Parathyroid adenoma (tissue), 2 donors: Measurements from ENCODE around the gene KIF26A.
A peak's percentile ranks its signal among the peaks of the same experiment; 100 is the strongest.

Experiments
- H2AFZ ChIP-seq: fragments of 300-600 bp; sonication (generic); one replicate; pipeline ENCODE4 v1.7.0; 2017; ENCODE audit warnings: antibody characterized with exemption, mild to moderate bottlenecking
- H3K27ac ChIP-seq: fragments of 300-600 bp; sonication (generic); one replicate; pipeline ENCODE4 v1.7.0; 2017
- H3K27me3 ChIP-seq: fragments of 300-600 bp; sonication (generic); one replicate; pipeline ENCODE4 v1.7.0; 2017; ENCODE audit warnings: low read length; ENCODE audit not compliant: control insufficient read depth, insufficient read depth
- H3K36me3 ChIP-seq: fragments of 300-600 bp; sonication (generic); one replicate; pipeline ENCODE4 v1.7.0; 2017; ENCODE audit warnings: low read length; ENCODE audit not compliant: control insufficient read depth, insufficient read depth
- H3K4me1 ChIP-seq: fragments of 300-600 bp; sonication (generic); one replicate; pipeline ENCODE4 v1.7.0; 2017; ENCODE audit warnings: control low read depth
- H3K4me2 ChIP-seq: fragments of 300-600 bp; sonication (generic); one replicate; pipeline ENCODE4 v1.7.0; 2017; ENCODE audit warnings: low read length
- H3K4me3 ChIP-seq: fragments of 300-600 bp; sonication (generic); one replicate; pipeline ENCODE4 v1.7.0; 2017; ENCODE audit warnings: low read depth, low read length
- H3K79me2 ChIP-seq: fragments of 300-600 bp; sonication (generic); one replicate; pipeline ENCODE4 v1.7.0; 2017; ENCODE audit warnings: control low read depth
- H3K9ac ChIP-seq: fragments of 300-600 bp; sonication (generic); one replicate; pipeline ENCODE4 v1.7.0; 2017; ENCODE audit warnings: mild to moderate bottlenecking
- H3K9me3 ChIP-seq: fragments of 300-600 bp; sonication (generic); one replicate; pipeline ENCODE4 v1.7.0; 2017; ENCODE audit warnings: low read length; ENCODE audit not compliant: control insufficient read depth
- CTCF ChIP-seq: fragments of 300-600 bp; sonication (generic); IDR thresholded peaks from one replicate; pipeline ENCODE4 v1.7.0; 2017; ENCODE audit warnings: antibody characterized with exemption, mild to moderate bottlenecking
- donor health status: primary hyperparathyroidism.

KIF26A gene

GRCh38 chr14:104201496-104201895, 63.1 kb downstream of the KIF26A start:
- Histone ChIP-seq H3K27ac (no peak overlapping the region), H3K4me3 (no peak overlapping the region), H3K4me1 (no peaks in the 10 kb centered on the region), H3K9ac (no peak overlapping the region), H2AFZ (no peak overlapping the region), H3K4me2 (peak overlapping the region; percentile 28), H3K27me3 (no peaks in the 10 kb centered on the region), H3K79me2 (no peaks in the 10 kb centered on the region), H3K36me3 (no peaks in the 10 kb centered on the region), H3K9me3 (no peaks in the 10 kb centered on the region)
- TF ChIP-seq CTCF: no peak

- no peaks in the 10 kb centered on the region for H3K36me3 ChIP-seq
- no peaks in the 10 kb centered on the region for H3K9me3 ChIP-seq
- no peak overlapping the region for H3K4me3 ChIP-seq
- H3K4me1 ChIP-seq: no peaks in the 10 kb centered on the region
- no peak overlapping the region for H3K9ac ChIP-seq
- no peaks in the 10 kb centered on the region for H3K27me3 ChIP-seq
- no peak for TF ChIP-seq CTCF
- peak overlapping the region; percentile 28 for H3K4me2 ChIP-seq
- no peak overlapping the region for H3K27ac ChIP-seq
- no peak overlapping the region for H2AFZ ChIP-seq
- no peaks in the 10 kb centered on the region for H3K79me2 ChIP-seq
Observed at GRCh38 chr14:104202259-104203070, 64.1 kb downstream of the KIF26A start.

- H3K79me2 ChIP-seq: no peaks in the 10 kb centered on the region
- no peaks in the 10 kb centered on the region for H3K27me3 ChIP-seq
- no peak overlapping the region for H3K4me2 ChIP-seq
- no peak for TF ChIP-seq CTCF
- H2AFZ ChIP-seq: no peak overlapping the region
- no peak overlapping the region for H3K4me3 ChIP-seq
- no peaks in the 10 kb centered on the region for H3K36me3 ChIP-seq
- H3K27ac ChIP-seq: no peak overlapping the region
- H3K9ac ChIP-seq: no peak overlapping the region
- no peaks in the 10 kb centered on the region for H3K9me3 ChIP-seq
- H3K4me1 ChIP-seq: no peaks in the 10 kb centered on the region
Observed at GRCh38 chr14:104203071-104203425, 64.7 kb downstream of the KIF26A start.

- TF ChIP-seq CTCF: no peak
- Histone ChIP-seq H3K36me3 (no peaks in the 10 kb centered on the region), H3K4me1 (no peaks in the 10 kb centered on the region), H3K9me3 (no peaks in the 10 kb centered on the region), H3K79me2 (no peaks in the 10 kb centered on the region), H3K9ac (no peak overlapping the region), H2AFZ (no peak overlapping the region), H3K27me3 (no peaks in the 10 kb centered on the region), H3K4me3 (no peak overlapping the region), H3K4me2 (no peak overlapping the region), H3K27ac (no peak overlapping the region)
Observed at GRCh38 chr14:104204660-104205149, 66.3 kb downstream of the KIF26A start.

GRCh38 chr14:104205781-104206180, 67.4 kb downstream of the KIF26A start:
- Histone ChIP-seq H3K36me3 (no peaks in the 10 kb centered on the region), H3K4me1 (no peaks in the 10 kb centered on the region), H3K27me3 (no peaks in the 10 kb centered on the region), H3K27ac (no peak overlapping the region), H3K79me2 (no peaks in the 10 kb centered on the region), H3K9ac (no peak overlapping the region), H3K4me3 (no peak overlapping the region), H2AFZ (no peak overlapping the region), H3K4me2 (no peak overlapping the region), H3K9me3 (no peaks in the 10 kb centered on the region)
- TF ChIP-seq CTCF: no peak
